ENCODE results near the gene SLC27A2.

Gene SLC27A2

GRCh38 chr15:50189633-50190032 is 7.6 kb downstream of the SLC27A2 start:
- no peaks in the 10 kb centered on the region for H3K27me3 ChIP-seq (ENCODE audit: insufficient read depth, low read depth)
- H3K4me3 ChIP-seq (IDR thresholded peaks at IDR 0.05; ENCODE audit: insufficient read depth, low read depth, low read length) = no peak overlapping the region
- no peak overlapping the region for H3K27ac ChIP-seq
- TF ChIP-seq CTCF (conservative IDR thresholded peaks at IDR 0.05; ENCODE audit: low read depth, low read length) = no peak
- no peak overlapping the region for H3K9ac ChIP-seq
- no peak overlapping the region for H3K4me2 ChIP-seq
- no peaks in the 10 kb centered on the region for H3K36me3 ChIP-seq (ENCODE audit: insufficient read depth)
- H3K79me2 ChIP-seq (ENCODE audit: insufficient read depth, low read depth) = no peaks in the 10 kb centered on the region
- H3K4me1 ChIP-seq (ENCODE audit: low read depth, poor library complexity, severe bottlenecking) = no peaks in the 10 kb centered on the region
- no peak overlapping the region for H2AFZ ChIP-seq (ENCODE audit: low read depth)
- no peaks in the 10 kb centered on the region for H4K20me1 ChIP-seq (ENCODE audit: insufficient read depth)

GRCh38 chr15:50190166-50190570 is 8.2 kb downstream of the SLC27A2 start:
- Histone ChIP-seq H3K36me3 (ENCODE audit: insufficient read depth) (no peaks in the 10 kb centered on the region), H4K20me1 (ENCODE audit: insufficient read depth) (no peaks in the 10 kb centered on the region), H3K79me2 (ENCODE audit: insufficient read depth, low read depth) (no peaks in the 10 kb centered on the region), H3K4me2 (no peak overlapping the region), H3K4me3 (IDR thresholded peaks at IDR 0.05; ENCODE audit: insufficient read depth, low read depth, low read length) (no peak overlapping the region), H2AFZ (ENCODE audit: low read depth) (no peak overlapping the region), H3K27ac (no peak overlapping the region), H3K9ac (no peak overlapping the region), H3K4me1 (ENCODE audit: low read depth, poor library complexity, severe bottlenecking) (no peaks in the 10 kb centered on the region), H3K27me3 (ENCODE audit: insufficient read depth, low read depth) (no peaks in the 10 kb centered on the region)
- TF ChIP-seq CTCF (conservative IDR thresholded peaks at IDR 0.05; ENCODE audit: low read depth, low read length) = no peak

GRCh38 chr15:50190723-50191122 is 8.7 kb downstream of the SLC27A2 start:
- TF ChIP-seq CTCF (conservative IDR thresholded peaks at IDR 0.05; ENCODE audit: low read depth, low read length) = no peak
- Histone ChIP-seq H3K27me3 (ENCODE audit: insufficient read depth, low read depth) (no peaks in the 10 kb centered on the region), H3K4me2 (no peak overlapping the region), H3K79me2 (ENCODE audit: insufficient read depth, low read depth) (no peaks in the 10 kb centered on the region), H3K36me3 (ENCODE audit: insufficient read depth) (no peaks in the 10 kb centered on the region), H2AFZ (ENCODE audit: low read depth) (no peak overlapping the region), H4K20me1 (ENCODE audit: insufficient read depth) (no peaks in the 10 kb centered on the region), H3K4me1 (ENCODE audit: low read depth, poor library complexity, severe bottlenecking) (no peaks in the 10 kb centered on the region), H3K4me3 (IDR thresholded peaks at IDR 0.05; ENCODE audit: insufficient read depth, low read depth, low read length) (no peak overlapping the region), H3K27ac (no peak overlapping the region), H3K9ac (no peak overlapping the region)

GRCh38 chr15:50192164-50192563 is 10.2 kb downstream of the SLC27A2 start:
- Histone ChIP-seq H3K4me3 (IDR thresholded peaks at IDR 0.05; ENCODE audit: insufficient read depth, low read depth, low read length) (no peak overlapping the region), H3K9ac (no peak overlapping the region), H2AFZ (ENCODE audit: low read depth) (no peak overlapping the region), H3K27ac (no peak overlapping the region), H4K20me1 (ENCODE audit: insufficient read depth) (no peaks in the 10 kb centered on the region), H3K27me3 (ENCODE audit: insufficient read depth, low read depth) (no peaks in the 10 kb centered on the region), H3K36me3 (ENCODE audit: insufficient read depth) (no peaks in the 10 kb centered on the region), H3K79me2 (ENCODE audit: insufficient read depth, low read depth) (no peaks in the 10 kb centered on the region), H3K4me1 (ENCODE audit: low read depth, poor library complexity, severe bottlenecking) (no peaks in the 10 kb centered on the region), H3K4me2 (no peak overlapping the region)
- no peak for TF ChIP-seq CTCF (conservative IDR thresholded peaks at IDR 0.05; ENCODE audit: low read depth, low read length)

Measured in KMS-11 (cell line).